ENCODE results near the gene SORCS3. TPM values are rescaled to one million over a fixed set of nuclear protein-coding genes. Genes with fewer than 3 reads are reported as not detected.

The SORCS3 gene
- total and polyA plus RNA-seq, 10 of the 15 experiments (the other 5 are each of a cell fraction or from before 2014, with no cell fraction given): 0.01 to 0.04 (median 0.02) TPM; not detected in 7

GRCh38 chr10:105187243-105187642 lies 546.2 kb downstream of the SORCS3 start:
- Histone ChIP-seq H3K4me1 (ENCODE audit: control insufficient read depth, insufficient read depth, low read length) (no peaks in the 10 kb centered on the region), H3K9me3 (replicated peaks; ENCODE audit: control insufficient read depth, insufficient read depth, low read length) (no peaks in the 10 kb centered on the region), H3K4me3 (no peak overlapping the region), H3K36me3 (ENCODE audit: control insufficient read depth in 2 of 2, insufficient read depth in 2 of 2, low read length in 1 of 2) (no peaks in the 10 kb centered on the region), H3K27ac (ENCODE audit: control insufficient read depth, insufficient read depth) (no peak overlapping the region), H3K9ac (ENCODE audit: control insufficient read depth, insufficient read depth, low read length) (no peak overlapping the region), H2AFZ (ENCODE audit: control insufficient read depth, low read depth, low read length) (no peak overlapping the region), H3K79me2 (ENCODE audit: control insufficient read depth, insufficient read depth, low read length) (no peaks in the 10 kb centered on the region), H3K4me2 (ENCODE audit: control insufficient read depth, insufficient read depth) (no peak overlapping the region), H3K27me3 (replicated peaks in 1 of 2; ENCODE audit: control insufficient read depth in 2 of 2, insufficient read depth in 2 of 2, low read length in 1 of 2) (no peaks in the 10 kb centered on the region), H4K20me1 (ENCODE audit: control insufficient read depth, insufficient read depth) (no peaks in the 10 kb centered on the region)
- FAIRE-seq (no peak), DNase-seq (ENCODE audit: low read depth, low spot score) (no peak), ATAC-seq (no peak)
- ChIA-PET CTCF (no interaction called here), RAD21 (ENCODE audit: unreplicated experiment) (no interaction called here), SMC1A (ENCODE audit: uncharacterized antibody, unreplicated experiment) (no interaction called here), POLR2A (no interaction called here)
- intact Hi-C loops (cut with micrococcal nuclease; ENCODE audit: unreplicated experiment) (no loop called here), in situ Hi-C loops (cut with MboI) (no loop called here)
- WGBS (ENCODE audit: insufficient coverage, insufficient replicate concordance, low lambda C conversion rate, missing lambda C conversion rate): 42% methylated on average over 3 of the region's 3 CpGs
- BruUV-seq (replicated peaks): no TSS peak
- TF ChIP-seq BRCA1 (IDR thresholded peaks at IDR 0.05; ENCODE audit: low read depth, low read length): no peak
- TF ChIP-seq, protein P1, sequence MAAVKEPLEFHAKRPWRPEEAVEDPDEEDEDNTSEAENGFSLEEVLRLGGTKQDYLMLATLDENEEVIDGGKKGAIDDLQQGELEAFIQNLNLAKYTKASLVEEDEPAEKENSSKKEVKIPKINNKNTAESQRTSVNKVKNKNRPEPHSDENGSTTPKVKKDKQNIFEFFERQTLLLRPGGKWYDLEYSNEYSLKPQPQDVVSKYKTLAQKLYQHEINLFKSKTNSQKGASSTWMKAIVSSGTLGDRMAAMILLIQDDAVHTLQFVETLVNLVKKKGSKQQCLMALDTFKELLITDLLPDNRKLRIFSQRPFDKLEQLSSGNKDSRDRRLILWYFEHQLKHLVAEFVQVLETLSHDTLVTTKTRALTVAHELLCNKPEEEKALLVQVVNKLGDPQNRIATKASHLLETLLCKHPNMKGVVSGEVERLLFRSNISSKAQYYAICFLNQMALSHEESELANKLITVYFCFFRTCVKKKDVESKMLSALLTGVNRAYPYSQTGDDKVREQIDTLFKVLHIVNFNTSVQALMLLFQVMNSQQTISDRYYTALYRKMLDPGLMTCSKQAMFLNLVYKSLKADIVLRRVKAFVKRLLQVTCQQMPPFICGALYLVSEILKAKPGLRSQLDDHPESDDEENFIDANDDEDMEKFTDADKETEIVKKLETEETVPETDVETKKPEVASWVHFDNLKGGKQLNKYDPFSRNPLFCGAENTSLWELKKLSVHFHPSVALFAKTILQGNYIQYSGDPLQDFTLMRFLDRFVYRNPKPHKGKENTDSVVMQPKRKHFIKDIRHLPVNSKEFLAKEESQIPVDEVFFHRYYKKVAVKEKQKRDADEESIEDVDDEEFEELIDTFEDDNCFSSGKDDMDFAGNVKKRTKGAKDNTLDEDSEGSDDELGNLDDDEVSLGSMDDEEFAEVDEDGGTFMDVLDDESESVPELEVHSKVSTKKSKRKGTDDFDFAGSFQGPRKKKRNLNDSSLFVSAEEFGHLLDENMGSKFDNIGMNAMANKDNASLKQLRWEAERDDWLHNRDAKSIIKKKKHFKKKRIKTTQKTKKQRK (IDR thresholded peaks at IDR 0.05; ENCODE audit: low read depth, low read length): no peak
- no peak for TF ChIP-seq LARP7 (IDR thresholded peaks at IDR 0.05)
- TF ChIP-seq GABPA (IDR thresholded peaks at IDR 0.05; ENCODE audit: low read depth): no peak
- TF ChIP-seq TCF12 (IDR thresholded peaks at IDR 0.05; ENCODE audit: low read depth, low read length): no peak
- TF ChIP-seq, protein P2, sequence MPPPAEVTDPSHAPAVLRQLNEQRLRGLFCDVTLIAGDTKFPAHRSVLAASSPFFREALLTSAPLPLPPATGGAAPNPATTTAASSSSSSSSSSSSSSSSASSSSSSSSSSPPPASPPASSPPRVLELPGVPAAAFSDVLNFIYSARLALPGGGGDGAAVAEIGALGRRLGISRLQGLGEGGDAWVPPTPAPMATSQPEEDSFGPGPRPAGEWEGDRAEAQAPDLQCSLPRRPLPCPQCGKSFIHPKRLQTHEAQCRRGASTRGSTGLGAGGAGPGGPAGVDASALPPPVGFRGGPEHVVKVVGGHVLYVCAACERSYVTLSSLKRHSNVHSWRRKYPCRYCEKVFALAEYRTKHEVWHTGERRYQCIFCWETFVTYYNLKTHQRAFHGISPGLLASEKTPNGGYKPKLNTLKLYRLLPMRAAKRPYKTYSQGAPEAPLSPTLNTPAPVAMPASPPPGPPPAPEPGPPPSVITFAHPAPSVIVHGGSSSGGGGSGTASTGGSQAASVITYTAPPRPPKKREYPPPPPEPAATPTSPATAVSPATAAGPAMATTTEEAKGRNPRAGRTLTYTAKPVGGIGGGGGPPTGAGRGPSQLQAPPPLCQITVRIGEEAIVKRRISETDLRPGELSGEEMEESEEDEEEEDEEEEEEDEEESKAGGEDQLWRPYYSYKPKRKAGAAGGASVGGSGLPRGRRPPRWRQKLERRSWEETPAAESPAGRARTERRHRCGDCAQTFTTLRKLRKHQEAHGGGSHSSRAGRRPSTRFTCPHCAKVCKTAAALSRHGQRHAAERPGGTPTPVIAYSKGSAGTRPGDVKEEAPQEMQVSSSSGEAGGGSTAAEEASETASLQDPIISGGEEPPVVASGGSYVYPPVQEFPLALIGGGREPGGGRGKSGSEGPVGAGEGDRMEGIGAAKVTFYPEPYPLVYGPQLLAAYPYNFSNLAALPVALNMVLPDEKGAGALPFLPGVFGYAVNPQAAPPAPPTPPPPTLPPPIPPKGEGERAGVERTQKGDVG (CRISPR knock-in tag; IDR thresholded peaks at IDR 0.05): no peak
- no peak for TF ChIP-seq MYB (IDR thresholded peaks at IDR 0.05; ENCODE audit: borderline replicate concordance, low read depth, low read length)
- no peak for TF ChIP-seq ELK1 (IDR thresholded peaks at IDR 0.05; ENCODE audit: low read depth, low read length)
- TF ChIP-seq ZZZ3 (IDR thresholded peaks at IDR 0.05; ENCODE audit: control insufficient read depth, insufficient read length, low read depth): no peak
- TF ChIP-seq MTA3 (IDR thresholded peaks at IDR 0.05; ENCODE audit: borderline replicate concordance, low read length): no peak
- TF ChIP-seq EP300 (IDR thresholded peaks at IDR 0.05; ENCODE audit: borderline replicate concordance in 1 of 2, control insufficient read depth in 1 of 2, low read depth in 2 of 2, low read length in 2 of 2): no peak
- TF ChIP-seq IKZF2 (IDR thresholded peaks at IDR 0.05): no peak
- TF ChIP-seq ZNF207 (IDR thresholded peaks at IDR 0.05; ENCODE audit: borderline replicate concordance): no peak
- TF ChIP-seq ZNF24 (IDR thresholded peaks at IDR 0.05): no peak
- no peak for TF ChIP-seq POLR2AphosphoS5 (IDR thresholded peaks at IDR 0.05; ENCODE audit: low read length)
- TF ChIP-seq ESRRA (IDR thresholded peaks at IDR 0.05; ENCODE audit: low read length): no peak

Data from GM12878 (cell line).